KOPT-K1 (cell line): ENCODE results near the gene CTXN1.

Experiments
- H3K27ac ChIP-seq: fragments of 200-600 bp; sonication (generic); 2 replicates; pipeline ENCODE4 v1.5.1; 2016; ENCODE audit warnings: antibody characterized with exemption, mild to moderate bottlenecking, low read depth, low read length; ENCODE audit not compliant: poor library complexity, severe bottlenecking
- H3K36me3 ChIP-seq: fragments of 200-600 bp; sonication (generic); 2 replicates; pipeline ENCODE4 v1.5.1; 2017; ENCODE audit warnings: antibody characterized with exemption, mild to moderate bottlenecking, low read length, moderate library complexity; ENCODE audit not compliant: insufficient read depth
- H3K9me3 ChIP-seq: fragments of 200-600 bp; sonication (generic); 2 replicates; pipeline ENCODE4 v1.5.1; 2017; ENCODE audit warnings: antibody characterized with exemption, low read length, mild to moderate bottlenecking; ENCODE audit not compliant: insufficient read depth, poor library complexity, severe bottlenecking

CTXN1 gene

DNA sequence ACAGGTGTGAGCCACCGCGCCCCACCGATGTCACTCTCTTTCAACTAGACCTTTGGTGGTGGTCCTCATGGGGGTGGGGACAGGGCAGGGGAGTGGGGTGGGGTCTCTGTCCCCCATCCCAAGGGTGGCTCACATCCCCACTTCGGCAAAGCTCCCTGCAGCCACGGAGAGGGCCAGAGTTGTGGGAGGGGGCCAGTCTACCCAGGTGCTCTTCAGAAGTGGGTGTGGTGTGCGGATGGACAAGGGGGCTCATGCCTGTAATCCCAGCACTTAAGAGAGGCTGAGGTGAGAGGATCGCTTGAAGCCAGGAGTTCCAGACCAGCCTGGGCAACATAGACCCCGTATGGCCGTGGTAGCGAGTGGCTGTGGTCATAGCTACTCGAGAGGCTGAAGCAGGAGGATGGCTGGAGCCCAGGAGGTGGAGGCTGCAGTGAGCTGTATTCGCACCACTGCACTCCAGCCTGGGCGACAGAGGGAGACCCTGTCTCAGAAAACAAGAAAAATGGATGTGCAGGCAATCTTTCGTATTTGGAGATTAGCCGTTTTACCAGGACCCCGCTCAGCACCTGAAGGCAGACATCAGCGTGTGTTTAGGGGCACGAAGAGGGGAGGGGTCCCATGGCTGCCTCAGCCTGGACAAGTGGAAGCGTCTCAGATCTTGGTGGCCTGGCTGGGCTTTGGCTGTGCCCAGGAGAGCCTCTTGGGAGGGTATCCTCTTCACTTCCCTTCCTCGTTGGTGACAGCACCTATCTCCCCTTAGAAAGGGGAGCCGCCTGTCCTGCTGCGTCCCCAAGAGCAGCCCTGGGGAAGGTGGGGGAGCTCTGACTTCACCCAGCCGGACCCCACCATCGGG, 10.5 kb downstream of the CTXN1 start:
- peaks cover 27% of the 10 kb centered on the region; the same call in 1 of the 2 replicates for H3K36me3 ChIP-seq
- no peak overlapping the region for H3K27ac ChIP-seq
- H3K9me3 ChIP-seq, result no peaks in the 10 kb centered on the region

DNA sequence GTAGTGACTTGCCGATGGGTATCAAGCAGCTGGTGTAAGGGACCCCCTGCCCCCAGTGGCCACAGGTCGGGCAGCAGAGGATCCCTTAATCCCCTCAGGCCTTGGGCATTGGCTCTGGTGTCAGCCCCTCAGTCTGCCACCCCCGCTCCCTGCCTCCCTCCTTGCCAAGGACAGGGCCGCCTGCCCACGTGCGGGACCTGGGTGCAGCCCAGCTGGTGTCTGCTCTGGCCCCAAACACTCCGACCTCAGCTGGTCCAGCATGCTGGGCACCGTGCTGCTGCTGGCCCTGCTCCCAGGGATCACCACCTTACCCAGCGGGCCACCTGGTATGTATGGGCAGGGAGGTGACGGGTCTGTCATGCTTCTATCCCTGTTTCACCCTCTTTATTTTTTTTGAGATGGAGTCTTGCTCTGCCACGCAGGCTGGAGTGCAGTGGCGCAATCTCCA, 11.3 kb downstream of the CTXN1 start, which contains the start of gene TGFBR3L:
TGFBR3L (plus strand) TSS at position 233 of the 448 bp plus-strand sequence.
- H3K27ac ChIP-seq, result no peak within 1 kb of the TSS
- H3K9me3 ChIP-seq, result no peaks in the 10 kb centered on the region
- peaks cover 34% of the 10 kb centered on the region; the same call in 1 of the 2 replicates for H3K36me3 ChIP-seq

DNA sequence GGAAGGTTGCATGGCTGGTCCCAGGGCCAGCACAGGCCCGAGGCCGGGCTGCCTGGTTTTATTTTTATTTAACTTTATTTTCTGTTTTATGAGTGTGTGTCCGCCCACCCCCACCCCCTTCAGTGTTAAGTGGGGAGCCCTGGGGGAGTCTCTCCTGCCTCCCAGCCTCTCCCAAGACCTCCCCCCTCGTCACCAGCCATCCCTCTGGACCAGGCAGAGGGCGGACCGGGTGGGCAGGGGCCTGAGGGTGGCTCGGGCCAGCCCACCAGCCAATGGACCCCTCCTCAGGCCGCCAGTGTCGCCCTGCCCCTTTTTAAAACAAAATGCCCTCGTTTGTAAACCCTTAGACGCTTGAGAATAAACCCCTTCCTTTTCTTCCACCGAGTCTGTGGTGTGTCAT, 11.8 kb downstream of the CTXN1 start:
- Histone ChIP-seq H3K36me3 (peaks cover 34% of the 10 kb centered on the region; the same call in 1 of the 2 replicates), H3K9me3 (no peaks in the 10 kb centered on the region), H3K27ac (no peak overlapping the region)

DNA sequence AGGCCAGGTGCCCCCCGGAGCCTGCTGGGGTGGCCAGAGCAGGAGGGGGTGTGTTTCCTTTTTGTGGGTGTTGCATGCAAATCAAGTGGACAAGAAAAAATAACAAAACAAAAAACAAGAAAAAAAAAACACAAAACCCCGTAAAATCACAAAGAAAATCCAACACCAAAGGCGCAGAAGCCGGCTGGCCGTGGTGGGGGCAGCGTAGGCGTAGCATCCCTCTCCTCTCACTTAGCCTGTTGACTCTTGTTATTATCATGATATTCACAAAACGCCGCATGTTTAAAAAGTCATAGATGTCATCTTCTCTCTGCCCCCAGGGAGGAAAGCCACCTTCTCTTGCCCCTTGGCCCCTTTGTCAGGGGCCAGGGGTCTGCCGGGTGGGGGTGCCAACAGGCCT, 12.3 kb downstream of the CTXN1 start:
- Histone ChIP-seq H3K27ac (no peak overlapping the region), H3K36me3 (peaks cover 34% of the 10 kb centered on the region; the same call in 1 of the 2 replicates), H3K9me3 (no peaks in the 10 kb centered on the region)

DNA sequence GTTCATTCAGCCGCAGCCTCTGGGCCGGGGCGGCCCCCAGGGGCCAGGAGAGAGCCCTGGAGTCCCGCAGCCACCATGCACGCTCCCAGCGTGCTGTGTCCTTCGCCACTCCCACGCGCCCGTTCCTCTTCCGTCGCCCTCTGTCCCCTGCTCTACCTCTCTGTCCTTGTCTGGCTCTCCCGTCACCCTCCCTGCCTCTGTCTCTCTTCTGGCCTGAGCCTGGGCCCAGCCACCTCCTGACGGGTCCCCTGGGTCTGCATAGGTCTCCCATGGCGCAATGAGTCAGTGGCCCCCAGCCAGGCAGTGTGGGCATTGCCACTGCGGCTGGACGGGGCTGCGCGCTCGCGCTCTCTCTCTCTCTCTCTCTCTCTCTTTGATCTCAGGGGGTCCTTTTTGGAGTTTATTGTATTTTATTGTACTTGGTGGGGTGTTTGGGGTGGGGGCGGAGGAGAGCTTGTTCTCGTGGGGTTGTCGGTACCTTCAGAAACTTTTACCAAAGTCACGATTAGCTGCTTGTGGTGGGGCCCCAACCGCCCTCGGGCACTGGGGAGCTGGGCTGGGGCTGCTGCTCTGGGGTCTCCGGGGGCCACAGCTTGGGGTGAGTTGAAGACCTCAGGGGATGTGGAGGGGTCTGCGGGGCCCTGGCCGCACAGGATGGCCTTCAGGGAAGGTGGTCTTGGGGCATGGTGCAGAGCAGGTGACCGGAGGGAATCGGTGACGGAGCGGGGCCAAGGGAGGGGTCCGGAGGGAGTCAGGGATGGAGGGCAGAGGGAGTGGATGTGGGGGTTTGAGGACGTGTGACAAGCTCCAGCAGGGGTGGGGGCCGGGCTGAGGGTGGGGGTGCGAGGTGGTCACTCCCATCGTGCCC, 13.0 kb downstream of the CTXN1 start:
- no peak overlapping the region for H3K27ac ChIP-seq
- peaks cover 34% of the 10 kb centered on the region; the same call in 1 of the 2 replicates for H3K36me3 ChIP-seq
- no peaks in the 10 kb centered on the region for H3K9me3 ChIP-seq

DNA sequence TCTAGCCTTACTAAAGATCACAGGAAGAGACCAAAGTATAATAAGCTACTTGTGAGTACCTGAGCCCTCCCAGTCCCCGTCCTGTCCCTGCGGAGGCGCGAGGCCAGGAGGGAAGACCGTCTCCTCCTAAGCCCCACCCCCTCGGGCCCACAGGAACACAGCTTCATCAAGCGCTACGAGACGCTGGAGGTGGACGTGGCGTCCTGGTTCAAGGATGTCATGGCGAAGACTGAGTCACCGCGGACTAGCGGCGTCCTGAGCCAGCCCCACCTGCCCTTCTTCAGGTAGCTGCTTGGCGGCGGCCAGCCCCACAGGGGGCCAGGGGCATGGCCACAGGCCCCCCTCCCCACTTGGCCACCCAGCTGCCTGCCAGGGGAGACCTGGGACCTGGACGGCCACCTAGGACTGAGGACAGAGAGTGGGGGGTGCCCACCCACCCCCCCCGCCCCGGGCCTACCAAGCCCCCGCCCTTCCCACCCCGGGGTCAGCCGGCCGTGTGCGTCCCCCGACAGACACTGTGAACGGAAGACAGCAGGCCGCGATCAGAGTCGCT, 13.7 kb downstream of the CTXN1 start:
- peaks cover 34% of the 10 kb centered on the region; the same call in 1 of the 2 replicates for H3K36me3 ChIP-seq

DNA sequence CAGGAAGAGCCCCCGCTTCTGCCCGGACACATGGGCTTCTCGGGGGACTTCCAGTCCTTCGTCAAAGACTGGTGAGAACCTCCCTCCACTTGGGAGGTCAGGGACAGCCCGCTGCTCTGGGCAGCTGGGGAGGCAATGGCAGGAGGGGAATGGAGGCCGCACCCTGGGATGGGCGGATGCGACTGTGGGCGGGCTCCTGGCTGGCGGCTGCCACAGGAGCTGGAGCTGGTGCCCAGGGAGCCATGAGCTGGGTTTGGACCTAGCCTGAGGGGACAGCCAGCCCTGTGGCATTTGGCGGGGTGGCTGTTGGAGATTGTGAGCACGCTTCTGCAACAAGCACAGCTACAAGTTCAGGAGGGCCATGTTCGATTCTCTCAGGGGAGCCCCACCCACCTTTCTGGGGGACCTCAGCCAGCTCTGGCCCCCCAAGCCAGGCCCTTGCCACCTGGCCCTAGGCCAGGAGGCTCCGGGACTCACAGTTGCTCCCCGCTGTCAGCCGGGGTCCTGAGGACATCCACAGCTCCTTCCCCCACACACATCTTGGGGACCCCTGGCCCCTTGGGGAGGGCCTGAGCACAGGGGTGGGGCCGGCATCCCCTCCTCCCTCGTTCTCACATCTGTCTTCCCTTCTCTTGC, 14.3 kb downstream of the CTXN1 start:
- H3K36me3 ChIP-seq, result peaks cover 34% of the 10 kb centered on the region; the same call in 1 of the 2 replicates
- no peaks in the 10 kb centered on the region for H3K9me3 ChIP-seq
- no peak overlapping the region for H3K27ac ChIP-seq

More for the DNA sequence above, 13.7 kb downstream of the CTXN1 start:
- no peak overlapping the region for H3K27ac ChIP-seq
- no peaks in the 10 kb centered on the region for H3K9me3 ChIP-seq

DNA sequence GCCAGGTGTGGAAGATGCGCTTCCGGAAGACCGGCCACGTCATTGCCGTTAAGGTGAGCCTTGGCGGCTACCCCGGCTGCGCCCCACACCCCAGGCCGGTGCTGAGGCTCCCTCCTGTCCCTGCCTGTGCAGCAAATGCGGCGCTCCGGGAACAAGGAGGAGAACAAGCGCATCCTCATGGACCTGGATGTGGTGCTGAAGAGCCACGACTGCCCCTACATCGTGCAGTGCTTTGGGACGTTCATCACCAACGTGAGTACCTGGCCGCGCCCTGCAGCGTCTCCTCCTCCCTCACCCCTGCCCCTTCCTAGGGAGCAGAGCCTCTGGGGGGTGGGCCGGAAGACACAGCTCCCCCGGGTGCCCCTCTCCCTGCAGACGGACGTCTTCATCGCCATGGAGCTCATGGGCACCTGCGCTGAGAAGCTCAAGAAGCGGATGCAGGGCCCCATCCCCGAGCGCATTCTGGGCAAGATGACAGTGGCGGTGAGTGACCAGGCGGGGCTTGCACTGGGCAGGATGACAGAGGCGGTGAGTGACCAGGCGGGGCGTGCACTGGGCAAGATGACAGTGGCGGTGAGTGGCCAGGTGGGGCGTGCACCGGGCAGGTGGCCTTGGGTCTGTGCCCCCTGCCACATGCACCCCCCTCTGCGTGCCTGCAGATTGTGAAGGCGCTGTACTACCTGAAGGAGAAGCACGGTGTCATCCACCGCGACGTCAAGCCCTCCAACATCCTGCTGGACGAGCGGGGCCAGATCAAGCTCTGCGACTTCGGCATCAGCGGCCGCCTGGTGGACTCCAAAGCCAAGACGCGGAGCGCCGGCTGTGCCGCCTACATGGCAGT, 15.4 kb downstream of the CTXN1 start:
- peaks cover 45% of the 10 kb centered on the region for H3K36me3 ChIP-seq
- H3K9me3 ChIP-seq, result no peaks in the 10 kb centered on the region
- no peak overlapping the region for H3K27ac ChIP-seq

DNA sequence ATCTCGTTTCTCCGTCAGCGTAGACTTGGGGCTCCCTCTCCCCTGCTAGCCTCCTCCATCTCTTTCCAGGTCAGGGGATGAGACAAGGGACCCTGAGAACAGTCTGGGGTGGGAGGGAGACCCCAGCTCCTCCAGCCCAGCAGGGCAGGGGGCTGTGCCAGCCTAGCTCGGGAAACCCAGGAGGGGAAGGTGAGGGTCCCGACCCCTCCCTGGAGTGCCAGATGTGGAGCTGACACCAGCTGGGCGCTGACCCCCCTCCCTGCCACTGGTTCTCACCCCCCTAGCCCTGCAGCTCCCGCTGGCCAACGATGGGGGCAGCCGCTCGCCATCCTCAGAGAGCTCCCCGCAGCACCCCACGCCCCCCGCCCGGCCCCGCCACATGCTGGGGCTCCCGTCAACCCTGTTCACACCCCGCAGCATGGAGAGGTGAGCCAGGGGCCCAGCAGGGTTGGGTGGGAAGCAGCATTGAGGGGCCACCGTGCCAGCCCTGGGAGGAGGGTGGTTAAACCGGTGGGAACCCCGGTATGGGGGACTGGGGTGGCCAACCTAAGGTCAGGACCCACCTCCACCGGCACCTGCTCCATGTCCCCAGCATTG, 16.4 kb downstream of the CTXN1 start:
- peaks cover 45% of the 10 kb centered on the region for H3K36me3 ChIP-seq
- H3K27ac ChIP-seq, result no peak overlapping the region
- H3K9me3 ChIP-seq, result no peaks in the 10 kb centered on the region

DNA sequence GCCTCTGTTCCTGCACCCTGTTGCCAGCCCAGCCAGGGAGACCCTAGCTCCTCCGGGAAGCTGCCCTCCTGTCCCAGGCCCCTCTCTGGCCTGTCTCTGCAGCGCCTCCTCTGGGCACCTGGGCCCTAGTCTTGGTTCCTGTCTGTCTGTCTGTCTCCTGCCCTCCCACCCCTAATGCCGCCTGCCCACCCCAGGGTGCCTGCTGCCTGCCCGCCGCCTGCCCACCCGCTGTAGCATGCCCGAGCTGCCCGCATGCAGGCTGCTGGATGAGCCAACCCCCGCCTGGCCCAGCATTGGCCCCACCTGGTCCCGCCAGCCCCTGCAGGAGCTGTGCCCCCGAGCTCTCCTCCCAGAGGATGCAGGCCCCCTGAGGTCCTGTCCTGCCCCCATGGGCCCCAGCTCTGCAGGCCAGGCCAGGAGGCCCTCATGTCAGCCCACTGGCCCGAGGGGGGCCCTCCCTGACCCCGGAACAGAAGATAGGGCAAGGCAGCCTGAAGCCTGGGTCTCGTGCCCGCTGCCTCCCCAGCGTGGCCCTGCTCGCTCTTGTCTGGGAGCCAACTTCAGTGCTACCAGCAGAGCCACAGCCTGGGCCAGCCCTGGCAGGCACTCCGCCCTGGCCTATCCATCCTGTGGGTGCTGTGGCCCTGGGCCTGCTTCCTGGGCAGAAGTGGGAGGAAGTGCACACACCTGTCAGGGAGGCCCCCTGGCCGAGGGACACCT, 17.0 kb downstream of the CTXN1 start:
- no peaks in the 10 kb centered on the region for H3K9me3 ChIP-seq
- peaks cover 45% of the 10 kb centered on the region for H3K36me3 ChIP-seq
- H3K27ac ChIP-seq, result no peak overlapping the region

DNA sequence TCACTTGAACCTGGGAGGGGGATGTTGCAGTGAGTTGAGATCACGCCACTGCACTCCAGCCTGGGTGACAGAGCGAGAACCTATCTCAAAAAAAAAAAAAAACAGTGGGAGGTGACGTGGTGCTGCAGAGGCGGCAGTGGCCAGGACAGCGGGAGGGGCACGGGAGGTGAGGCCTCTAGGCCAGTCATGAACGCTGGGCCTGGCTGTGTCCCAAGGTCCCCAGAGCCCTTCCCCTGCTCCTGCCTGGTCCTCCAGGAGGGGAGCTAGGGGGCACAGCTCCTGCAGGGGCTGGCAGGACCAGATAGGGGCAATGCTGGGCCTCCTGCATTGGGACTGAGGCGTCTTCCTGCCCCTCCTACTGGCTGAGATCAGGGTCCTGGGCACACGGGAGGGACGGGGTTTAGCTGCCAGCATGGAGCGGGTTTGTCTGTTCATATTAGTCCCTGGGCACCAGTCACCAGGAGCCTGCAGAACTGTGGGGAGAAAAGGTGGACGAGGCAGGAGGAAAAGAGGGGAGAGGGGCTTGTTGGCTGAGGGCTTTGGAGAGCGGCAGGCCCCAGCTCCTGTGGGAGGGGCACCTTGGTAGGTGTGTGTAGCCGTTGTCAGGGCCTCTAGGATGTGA, 17.7 kb downstream of the CTXN1 start:
- H3K27ac ChIP-seq, result no peak overlapping the region
- no peaks in the 10 kb centered on the region for H3K9me3 ChIP-seq
- peaks cover 44% of the 10 kb centered on the region for H3K36me3 ChIP-seq

DNA sequence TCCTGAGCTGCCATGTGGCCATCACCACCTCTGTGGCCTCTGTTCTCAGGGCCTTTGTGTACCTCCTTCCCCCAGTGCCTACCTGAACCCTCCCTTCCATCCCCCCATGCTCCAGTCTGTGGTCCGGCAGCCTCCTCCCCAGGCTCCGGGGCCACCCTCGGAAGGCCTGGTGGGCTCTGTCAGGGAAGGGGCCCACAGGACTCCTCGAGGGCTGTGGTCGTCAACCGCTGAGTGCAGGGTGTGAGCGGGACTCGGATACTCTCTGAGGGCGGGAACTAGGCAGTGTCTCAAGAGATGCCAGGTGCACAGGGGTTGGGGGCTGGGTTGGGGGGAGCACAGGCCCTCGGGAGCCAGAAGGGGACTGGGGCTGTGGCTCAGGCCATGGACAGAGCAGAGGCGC, 18.4 kb downstream of the CTXN1 start:
- Histone ChIP-seq H3K27ac (no peak overlapping the region), H3K36me3 (peaks cover 37% of the 10 kb centered on the region), H3K9me3 (no peaks in the 10 kb centered on the region)

DNA sequence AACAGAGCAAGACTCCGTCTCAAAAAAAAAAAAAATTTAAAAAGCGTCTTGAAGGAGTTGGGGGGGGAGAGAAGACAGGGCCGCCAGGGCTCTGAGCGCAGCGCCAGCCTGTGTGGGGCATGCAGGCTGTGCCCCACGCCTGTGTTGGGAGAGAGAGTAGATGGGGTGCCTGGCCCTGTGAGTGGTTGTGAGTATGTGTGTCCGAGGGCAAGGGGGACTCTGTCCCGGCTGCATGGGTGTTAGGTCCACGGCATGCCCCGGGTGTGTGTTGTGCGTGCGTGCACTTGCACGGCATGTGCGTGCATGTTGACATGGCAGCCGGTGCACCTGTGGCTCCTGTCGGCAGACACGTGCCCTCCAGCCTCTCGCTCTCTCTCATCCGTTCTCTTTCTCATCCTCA, 18.8 kb downstream of the CTXN1 start:
- Histone ChIP-seq H3K36me3 (peaks cover 35% of the 10 kb centered on the region), H3K27ac (no peak overlapping the region), H3K9me3 (no peaks in the 10 kb centered on the region)
